ENCODE results near the gene ACAN.

ACAN gene

DNA sequence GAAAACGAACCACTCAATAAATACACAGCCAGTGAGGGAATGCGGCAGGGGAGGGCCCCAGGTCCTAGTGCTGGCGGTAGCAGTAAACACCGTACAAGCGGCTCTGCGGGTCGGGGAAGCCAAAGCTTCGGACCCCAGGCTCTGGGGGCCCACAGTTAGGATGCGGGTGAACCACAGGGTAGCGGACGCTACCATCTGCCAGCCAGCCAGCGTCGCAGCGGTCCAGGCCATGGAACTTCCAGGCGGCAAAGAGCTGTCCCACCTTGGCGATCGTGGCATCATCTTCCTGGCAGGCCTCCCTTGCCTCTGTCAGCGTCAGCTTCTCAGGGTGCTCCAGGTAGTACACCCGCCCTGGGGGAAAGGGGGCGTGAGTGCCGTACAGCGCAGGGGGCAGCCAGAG lies 74.7 kb downstream of the ACAN start:
- no peak for DNase-seq (ENCODE audit: low read depth, low spot score)

DNA sequence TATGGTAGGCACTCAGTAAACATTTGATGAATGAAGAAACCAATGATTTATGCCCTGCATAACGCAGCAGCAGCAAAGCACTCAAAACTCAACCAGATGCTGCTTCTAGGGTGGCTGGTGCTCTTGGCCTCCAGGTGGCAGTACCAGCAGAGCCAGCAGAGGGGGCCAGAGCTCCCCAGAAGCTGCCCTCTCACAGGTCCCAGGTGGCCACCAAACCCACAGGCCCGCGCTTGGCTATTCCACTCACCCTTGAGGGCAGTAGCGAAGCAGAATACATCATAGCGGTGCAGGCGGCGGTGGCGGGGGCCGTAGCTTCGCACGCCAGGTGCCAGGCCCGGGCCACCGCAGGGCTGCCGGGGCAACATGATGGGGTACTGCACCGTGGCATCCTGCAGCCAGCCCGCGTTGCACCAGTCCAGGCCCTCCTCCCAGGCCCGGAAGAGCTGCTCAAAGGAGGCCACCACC lies 75.5 kb downstream of the ACAN start:
- no peak for DNase-seq (ENCODE audit: low read depth, low spot score)

DNA sequence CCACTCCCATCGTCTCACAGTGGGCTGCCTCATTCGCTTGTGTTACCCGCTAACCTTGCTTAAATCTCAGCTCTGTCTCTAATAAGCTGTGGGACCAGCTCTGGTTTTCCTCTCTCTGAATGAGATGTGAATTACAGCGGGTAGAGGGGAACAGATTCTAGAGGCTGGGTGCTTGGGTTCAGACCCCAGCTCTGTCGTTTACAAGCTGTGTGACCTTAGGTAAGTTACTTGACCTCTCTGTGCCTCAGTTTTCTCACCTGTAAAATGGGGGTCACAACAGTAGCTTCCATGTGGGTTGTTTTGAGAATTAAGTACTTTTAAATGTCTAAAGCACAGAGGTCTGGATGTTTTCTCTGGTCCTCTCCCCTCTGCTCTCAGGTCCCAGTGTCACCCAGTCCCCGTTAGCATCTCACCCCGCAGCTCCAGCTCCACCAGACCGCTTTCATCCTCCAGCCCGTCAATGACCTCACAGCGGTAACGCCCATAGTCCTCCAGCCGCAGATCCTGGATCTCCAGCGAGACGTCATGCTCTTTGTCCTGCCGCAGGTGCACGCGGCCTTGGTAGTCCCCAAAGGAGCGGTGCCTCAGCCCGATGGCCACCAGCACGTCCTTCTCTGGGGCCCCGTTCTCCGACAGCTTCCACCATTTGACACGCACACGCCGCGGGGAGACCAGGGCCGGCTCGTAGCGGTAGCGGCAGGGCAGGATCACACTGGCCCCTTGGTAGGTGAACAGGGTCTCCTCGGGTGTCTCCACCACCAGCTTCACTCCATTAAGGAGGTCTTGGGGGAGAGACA lies 77.9 kb downstream of the ACAN start:
- no peak for DNase-seq (ENCODE audit: low read depth, low spot score)

DNA sequence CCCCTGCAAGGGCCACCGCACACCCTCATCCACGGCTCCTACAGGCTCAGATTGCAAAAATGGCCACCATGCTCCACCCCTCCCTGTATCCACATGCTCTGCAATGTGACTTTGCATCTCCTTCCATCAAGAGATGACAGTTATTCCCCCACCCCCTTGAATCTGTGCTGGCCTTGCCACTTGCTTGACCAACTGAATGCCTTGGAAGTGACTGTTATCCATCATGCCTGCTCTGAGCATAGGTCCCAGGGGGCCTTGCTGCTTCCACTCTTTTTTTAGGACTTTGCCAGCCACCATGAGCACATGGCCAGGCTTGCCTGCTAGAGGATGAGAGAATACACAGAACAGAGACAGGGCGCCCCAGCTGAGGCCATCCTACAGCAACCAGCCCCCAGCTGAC lies 78.5 kb downstream of the ACAN start:
- no peak for DNase-seq (ENCODE audit: low read depth, low spot score)

DNA sequence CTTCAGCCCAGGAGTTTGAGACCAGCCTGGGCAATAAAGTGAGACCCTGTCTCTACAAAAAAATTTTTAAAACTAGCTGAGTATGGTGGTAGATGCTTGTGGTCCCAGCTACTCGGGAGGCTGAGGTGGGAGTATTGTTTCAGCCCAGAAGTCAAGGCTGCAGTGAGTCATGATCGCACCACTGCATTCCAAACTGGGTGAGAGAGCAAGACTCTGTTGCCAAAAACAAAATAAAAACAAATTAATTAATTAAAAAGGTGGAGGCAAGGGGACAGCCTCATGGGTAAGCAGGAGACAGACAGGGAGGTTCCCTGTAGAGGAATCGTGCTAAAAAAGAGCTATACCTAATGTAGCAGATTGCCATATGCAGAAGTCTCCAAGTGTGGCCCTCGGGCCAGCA lies 79.5 kb downstream of the ACAN start:
- no peak for DNase-seq (ENCODE audit: low read depth, low spot score)

DNA sequence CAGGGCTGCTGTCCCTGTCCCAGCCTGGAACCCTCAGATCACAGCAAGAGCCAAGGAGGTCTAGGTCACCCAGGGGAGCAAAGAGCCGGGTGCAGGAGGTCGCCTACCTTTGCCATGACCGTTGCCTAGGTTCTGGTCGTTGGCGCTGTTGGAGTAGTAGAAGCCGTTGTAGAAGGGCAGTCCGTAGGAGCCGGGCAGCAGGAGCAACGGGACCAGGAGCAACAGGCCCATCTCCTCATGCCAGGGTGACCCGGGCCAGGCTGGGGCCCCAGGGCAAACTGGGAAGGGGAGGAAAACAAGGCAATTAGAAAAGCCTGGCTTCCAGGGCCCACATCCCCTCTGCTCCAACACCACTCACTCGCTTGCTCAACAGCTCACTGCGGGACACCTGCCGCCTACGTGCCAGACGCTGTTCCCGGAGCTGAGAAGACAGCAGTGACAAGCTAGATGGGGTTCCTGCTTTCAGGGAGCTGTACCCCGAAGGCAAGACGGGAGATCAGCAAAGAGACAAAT lies 83.9 kb downstream of the ACAN start:
- no peak for DNase-seq (ENCODE audit: low read depth, low spot score)

DNA sequence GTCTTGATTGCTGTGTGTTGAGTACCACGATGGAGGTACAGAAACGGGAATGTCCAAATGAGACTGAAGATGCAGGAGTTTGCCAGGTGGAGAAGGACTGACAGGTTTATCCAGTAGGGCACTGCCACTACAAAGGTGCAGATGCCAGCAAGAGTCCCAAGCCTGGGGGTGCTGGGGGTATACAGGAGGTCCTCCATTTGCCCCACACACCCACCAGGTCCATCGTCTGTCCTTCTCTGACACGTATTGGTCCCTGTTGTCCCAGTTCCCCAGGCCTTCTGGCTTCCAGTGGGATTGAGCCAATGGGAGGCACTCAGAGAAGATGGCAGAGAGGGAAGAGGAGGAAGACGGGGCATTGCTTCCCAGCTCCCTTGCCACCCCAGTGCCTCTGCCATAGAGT lies 85.5 kb downstream of the ACAN start:
- DNase-seq (ENCODE audit: low read depth, low spot score): no peak

DNA sequence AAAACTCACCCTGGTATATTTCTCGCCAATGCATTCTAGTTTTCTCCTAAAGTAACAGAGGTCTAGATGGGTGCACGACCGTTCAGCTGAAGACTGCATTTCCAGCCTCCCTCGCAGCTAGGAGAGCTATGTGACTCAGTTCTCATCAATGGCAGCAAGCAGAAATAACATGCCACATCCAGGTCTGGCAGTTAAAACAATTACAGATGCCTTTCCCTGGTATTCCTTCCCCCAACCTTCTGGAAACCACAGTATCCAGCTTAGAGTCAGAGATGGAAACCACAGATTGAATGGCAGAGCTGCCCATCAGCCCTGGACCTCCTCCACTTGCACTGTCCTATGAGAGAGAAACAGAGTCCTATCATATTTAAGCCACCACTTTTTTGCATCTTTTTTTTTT lies 87.3 kb downstream of the ACAN start:
- DNase-seq (ENCODE audit: low read depth, low spot score): no peak

DNA sequence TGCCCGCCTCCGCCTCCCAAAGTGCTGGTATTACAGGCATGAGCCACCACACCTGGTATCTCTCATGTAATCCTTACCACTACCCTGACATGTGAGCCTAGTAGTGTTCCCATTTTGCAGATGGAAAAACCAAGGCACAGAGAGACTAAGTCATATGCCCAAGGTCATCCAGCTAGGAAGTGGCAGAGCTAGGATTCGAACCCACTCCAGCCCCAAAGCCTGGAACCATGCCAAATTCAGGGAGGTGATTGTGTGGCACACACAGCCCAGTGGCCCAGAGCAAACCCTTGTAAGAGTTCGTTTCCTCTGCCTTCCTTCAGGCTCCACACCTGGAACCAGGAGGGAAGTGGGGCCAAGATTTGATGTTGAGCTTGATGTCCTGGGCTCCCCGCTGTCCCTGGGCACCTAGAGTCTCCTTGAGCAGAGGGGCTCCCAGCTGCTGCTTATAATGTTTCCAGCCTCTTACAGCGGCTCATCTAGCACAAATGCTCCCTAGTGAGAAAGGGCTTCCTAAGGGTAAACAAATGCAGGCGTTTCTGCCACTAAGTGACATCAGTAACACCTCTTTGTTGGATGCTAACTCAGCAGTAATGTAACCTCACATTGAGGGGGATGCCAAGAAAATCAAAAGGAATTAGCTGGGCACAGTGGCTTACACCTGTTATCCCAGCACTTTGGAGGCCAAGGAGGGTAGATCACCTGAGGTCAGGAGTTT lies 88.5 kb downstream of the ACAN start:
- DNase-seq (ENCODE audit: low read depth, low spot score): no peak

DNA sequence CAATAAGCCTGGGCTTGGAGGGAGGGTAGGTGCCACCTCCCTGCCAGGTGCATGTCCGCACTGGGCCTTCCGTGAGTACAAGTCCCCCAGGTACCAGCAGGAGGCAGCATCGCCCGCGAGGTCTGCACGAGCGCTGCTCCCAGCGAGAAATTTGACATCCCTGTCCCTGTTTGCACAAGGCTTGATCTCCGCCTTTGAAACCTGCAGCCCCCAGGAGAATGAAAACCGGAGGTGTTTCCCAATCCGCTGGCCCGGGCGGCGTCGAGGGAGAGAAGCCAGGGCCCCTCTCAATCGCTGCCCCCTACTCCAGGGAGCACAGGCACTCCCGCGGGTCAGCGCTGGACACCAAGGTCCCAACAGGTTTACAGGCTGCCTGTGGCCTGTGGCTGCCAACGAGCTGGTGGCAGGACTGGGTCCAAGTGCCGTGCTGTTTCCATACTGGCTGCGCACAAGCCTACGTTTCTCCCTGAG lies 91.1 kb downstream of the ACAN start:
- DNase-seq (ENCODE audit: low read depth, low spot score): peak; percentile 67

DNA sequence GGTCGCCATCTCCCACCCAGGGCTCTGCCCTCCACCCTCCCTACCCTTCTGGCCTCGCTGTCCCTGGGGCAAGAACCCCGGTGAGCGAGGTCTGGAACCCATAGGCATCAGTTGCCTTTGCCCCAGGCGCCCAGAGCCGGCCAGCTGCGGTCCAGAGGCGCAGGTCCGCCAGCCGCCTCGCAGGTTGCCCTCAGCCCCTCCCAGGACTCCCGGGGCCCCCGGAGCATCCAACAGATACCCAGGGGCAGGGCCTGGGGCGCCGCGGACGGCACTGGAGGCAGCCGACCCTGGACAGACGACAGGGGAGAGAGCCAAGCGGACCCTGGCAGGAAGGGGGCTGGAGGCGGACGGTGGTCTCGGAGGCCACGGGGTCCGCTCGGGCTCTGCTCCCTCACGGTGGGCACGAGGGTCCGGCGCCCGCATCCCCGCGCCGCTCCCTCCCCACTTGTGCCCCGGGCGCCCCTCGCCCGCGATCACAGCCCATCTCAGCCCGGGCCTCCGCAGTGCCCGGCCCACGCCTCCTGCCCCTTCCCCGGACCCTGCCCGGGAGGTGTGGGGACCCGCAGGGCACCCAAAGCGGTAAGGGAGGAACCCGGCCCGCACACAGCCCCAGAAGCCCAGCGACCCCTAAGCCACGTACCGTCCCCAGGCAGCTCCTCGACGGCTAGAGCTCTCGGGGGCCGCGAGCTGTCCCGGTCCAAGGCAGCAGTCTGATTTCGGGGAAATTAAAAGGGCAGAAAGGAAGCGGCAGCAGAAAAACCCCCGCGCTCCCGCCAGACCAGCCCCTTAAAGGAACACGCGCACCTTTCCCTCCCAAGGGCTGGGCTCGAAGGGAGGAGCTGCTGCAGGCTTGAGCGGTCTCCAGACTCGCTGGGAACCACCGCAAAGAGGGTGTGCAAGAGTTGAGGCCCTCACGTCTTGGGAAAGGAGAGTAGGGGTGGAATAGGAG lies 91.9 kb downstream of the ACAN start, which contains the start of gene HAPLN3:
Gene HAPLN3, minus strand, starts transcription at position 726 of the 949 bp plus-strand sequence. CDS start 8,246 bp downstream, outside the sequence.
- peak; percentile 42 for DNase-seq (ENCODE audit: low read depth, low spot score)

DNA sequence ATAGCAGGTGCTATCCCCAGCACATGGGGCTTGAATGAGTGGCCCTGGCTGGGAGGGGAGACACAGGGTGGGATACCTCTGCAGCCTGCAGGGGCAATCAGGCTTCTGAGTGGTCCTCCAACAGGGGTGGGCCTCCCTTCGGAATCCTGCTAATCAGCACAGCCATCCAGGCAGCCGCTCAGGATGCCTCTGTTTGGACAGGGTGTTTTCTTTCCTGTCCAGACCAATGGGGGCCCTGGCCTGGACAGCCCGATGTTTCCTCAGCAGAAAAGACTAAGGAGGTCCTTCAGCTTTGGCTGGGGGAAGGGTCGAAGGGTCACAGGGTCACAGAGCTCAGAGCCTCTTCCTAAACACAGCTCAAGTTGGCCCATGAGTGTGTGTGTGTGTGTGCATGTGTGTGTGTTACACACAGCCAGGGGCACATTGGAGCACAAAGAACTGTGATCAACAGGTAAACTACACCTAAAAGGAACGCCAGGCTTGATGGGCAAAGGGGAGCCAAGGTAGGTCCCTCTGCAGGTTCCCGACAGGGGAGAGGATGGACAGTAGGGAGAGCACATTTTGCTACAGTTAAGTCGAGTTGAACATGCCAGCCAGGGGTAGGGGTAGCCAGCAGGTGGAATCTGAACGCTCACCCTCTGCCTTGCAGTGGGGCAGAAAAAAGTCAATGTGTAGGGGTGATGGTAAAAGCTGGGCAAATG lies 93.2 kb downstream of the ACAN start:
- DNase-seq (ENCODE audit: low read depth, low spot score): no peak

DNA sequence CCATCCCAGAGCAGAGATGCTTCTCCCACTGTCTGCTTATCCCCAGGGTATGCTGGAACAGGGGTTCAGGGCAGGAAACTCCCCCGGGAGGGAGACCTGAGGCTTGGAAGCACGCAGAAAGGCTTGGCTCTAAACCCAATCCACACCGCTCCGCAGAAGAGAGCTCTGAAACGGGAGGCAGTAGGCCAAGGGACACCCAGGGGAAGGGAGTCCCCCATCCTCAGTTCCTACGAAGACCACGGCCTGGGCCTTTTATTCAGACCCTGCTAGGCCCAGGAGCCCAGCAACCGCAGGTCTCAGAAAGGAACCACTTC lies 93.9 kb downstream of the ACAN start:
- DNase-seq (ENCODE audit: low read depth, low spot score): no peak

DNA sequence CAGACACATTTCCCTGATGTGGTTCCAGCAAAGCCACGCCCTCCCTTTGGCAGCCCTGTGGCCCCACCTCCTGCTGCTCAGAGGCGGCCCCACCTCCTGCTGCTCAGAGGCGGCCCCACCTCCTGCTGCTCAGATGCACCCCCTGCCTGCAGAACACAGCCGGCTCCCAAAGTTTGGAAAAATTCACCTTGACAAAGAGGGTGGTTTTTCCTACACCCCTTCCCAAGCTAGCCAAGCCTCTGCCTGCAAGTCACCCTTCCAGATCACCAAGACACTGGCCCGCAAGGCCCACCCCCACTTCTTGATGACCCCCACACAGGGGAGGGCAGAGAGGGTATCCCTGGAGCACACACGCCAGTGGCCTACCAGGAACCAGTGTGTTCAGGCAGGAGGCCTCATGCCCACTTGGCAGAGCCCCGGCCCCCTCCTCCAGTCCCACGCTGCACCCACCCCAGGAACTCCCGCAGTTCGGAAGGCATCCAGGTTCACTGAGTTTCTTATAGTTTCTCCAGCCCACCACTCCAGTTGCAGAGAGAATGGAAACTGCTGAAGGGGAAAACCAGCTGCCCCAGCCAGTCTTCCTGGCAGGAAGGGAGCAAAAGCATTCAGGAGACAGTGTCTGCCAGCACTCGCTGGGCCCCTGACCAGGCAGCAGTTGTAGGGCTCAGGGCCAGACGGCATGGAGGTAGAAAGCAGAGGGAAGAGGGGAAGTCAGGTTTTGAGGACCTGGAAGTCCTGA lies 94.4 kb downstream of the ACAN start:
- DNase-seq (ENCODE audit: low read depth, low spot score): peak; percentile 63

DNA sequence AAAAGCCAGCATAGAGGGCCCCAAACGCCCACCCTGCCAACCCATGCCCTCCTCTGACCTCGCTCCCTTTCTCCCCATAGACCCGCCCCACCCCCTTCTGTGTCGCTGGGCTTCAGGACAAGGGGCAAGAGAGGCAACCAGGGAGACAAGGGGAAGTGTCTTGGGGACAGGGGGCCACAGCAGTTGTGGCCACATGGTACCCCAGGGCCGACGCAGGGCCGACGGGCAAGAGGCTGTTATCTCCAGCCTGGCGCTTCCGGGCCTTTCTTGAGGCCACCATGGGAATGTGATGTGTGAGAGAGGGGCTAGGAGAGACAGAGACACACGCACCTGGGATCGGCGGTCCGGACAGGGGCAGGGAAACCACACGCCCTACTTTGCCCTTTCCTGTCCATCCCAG lies 95.5 kb downstream of the ACAN start:
- no peak for DNase-seq (ENCODE audit: low read depth, low spot score)

DNA sequence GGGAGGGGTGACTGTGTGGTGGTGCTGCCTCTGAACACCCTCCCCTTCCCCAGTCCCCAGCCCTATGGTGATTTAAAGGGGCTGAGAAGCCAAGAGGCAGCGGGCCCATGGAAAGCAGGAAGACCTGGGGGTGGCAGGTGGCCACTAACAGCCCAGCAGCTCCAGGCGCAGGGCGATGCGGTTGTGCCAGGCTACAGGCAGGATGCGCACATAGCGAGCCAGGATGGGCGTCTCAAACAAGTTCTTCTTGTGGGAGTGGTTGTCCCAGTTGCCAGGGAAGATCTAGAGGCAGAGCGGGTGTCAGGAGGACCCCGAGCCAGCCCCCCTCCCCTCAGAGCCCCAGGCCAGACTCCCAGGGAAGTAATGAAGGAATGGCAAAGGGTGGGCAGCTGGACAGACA lies 96.0 kb downstream of the ACAN start:
- DNase-seq (ENCODE audit: low read depth, low spot score): no peak

DNA sequence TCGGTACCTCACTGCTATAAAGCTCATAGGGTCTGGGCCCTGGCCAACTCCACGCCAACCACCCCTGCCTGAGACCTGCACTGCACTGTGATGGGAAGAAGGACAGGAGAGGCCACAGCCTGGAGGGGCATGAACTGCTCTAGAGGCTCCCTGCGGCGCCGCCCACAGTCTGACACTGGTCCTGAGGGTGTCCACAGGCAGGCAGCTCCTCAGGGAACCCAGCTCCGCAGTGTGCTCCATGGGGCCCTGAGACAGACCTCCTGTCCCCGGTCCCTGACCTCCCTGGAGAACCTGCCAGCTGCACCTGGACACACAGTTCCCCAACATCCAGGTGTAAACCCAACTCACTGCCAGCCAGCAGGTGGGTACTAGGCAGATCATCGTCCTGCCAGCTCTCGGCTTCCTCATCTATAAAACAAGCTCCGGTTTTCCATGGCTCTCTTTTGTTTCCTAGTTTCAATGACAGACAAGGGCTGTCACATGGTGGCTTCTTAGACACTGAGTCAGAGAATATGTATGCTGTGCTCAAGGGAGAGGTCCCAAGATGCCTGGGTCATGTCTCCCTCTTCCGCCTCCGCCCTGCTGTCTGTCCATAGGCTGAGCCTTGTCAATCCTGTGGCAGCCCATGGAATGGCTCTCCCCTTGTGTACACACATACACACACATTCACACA lies 97.2 kb downstream of the ACAN start:
- DNase-seq (ENCODE audit: low read depth, low spot score): no peak

DNA sequence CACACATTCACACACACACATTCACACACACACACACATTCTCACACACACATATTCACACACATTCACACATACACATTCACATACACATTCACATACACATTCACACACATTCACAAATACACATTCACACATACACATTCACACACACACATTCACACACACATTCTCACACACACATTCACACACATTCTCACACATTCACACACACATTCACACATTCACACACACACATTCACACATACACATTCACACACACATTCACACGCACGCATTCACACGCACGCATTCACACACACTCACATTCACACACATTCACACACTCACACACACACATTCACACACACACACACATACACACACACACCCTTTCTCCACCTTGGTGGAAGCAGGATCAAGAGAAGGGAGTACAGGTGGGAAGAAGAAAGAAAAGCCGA lies 97.8 kb downstream of the ACAN start:
- DNase-seq (ENCODE audit: low read depth, low spot score): no peak

DNA sequence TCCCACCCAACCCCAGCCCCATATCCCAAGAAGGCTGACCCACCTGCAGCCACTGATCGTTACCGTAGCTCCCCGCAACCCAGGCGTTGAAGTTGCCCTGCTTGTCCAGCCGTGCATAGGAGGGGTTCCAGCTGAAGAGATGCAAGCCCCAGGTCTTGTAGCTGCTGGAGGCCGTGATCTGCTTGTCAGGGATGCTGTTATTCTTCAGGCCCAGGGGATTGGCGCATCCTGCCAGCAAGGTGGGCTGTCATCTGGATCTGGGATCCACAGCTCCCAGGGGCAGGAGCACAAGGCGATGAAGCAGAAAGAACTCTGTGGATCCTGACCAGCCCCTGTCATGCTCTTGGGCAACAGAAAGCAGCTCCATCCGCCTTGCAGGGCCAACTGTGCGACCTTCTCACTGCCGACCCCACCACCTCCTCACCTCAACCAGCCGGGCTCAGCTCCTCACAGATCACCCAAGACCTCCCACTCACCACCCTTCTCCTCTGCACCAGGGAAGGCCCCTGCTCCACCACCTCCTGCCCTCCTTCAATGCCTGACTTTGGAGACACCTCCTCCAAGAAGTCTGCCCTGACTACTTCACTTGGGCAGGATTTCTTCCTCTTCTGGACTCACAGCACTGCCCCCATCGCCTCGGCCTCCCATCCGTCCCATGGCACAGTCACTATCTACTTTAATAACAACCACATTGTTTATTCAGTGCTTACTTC lies 98.4 kb downstream of the ACAN start:
- no peak for DNase-seq (ENCODE audit: low read depth, low spot score)

All from activated naive CD8-positive, alpha-beta T cell treated with anti-CD3 and anti-CD28 coated beads, Interleukin-2, amount 50 U/mL, for 16 hours (primary cell).